Measurements from ENCODE around the gene P2RY12.

GRCh38 chr3:151346292-151346691 lies 38.3 kb downstream of the P2RY12 start:
- no peak for TF ChIP-seq ZNF274 (IDR thresholded peaks at IDR 0.05; ENCODE audit: low read depth, low read length)
- TF ChIP-seq YY1 (IDR thresholded peaks at IDR 0.05; ENCODE audit: insufficient read depth, insufficient read length) = no peak
- no peak for TF ChIP-seq SUZ12 (IDR thresholded peaks at IDR 0.05; ENCODE audit: extremely low read depth, insufficient read depth, insufficient read length)
